Breast epithelium (tissue), 3 donors: ENCODE measurements around the gene NCAM2.

Experiments
- POLR2A ChIP-seq: fragments of 450-650 bp; IDR thresholded peaks from one replicate; pipeline ENCODE4 v1.6.1; 2016; ENCODE audit warnings: antibody characterized with exemption, mild to moderate bottlenecking, moderate library complexity
- POLR2AphosphoS5 ChIP-seq, 3 donors: sonication (generic); formaldehyde crosslinking; IDR thresholded peaks; one replicate each; pipeline ENCODE4 v1.6.1; 2017; ENCODE audit warnings: antibody characterized with exemption in 3 of 3
- TF ChIP-seq, protein P1 (sequence below), 3 donors: fragments of 450-650 bp; IDR thresholded peaks; one replicate each; pipeline ENCODE4 v1.5.1; 2016 to 2017; ENCODE audit warnings: antibody characterized with exemption in 3 of 3, mild to moderate bottlenecking in 3 of 3, moderate library complexity in 3 of 3

GRCh38 chr21:21122680-21123079 lies 124.5 kb downstream of the NCAM2 start:
- TF ChIP-seq, protein P1, sequence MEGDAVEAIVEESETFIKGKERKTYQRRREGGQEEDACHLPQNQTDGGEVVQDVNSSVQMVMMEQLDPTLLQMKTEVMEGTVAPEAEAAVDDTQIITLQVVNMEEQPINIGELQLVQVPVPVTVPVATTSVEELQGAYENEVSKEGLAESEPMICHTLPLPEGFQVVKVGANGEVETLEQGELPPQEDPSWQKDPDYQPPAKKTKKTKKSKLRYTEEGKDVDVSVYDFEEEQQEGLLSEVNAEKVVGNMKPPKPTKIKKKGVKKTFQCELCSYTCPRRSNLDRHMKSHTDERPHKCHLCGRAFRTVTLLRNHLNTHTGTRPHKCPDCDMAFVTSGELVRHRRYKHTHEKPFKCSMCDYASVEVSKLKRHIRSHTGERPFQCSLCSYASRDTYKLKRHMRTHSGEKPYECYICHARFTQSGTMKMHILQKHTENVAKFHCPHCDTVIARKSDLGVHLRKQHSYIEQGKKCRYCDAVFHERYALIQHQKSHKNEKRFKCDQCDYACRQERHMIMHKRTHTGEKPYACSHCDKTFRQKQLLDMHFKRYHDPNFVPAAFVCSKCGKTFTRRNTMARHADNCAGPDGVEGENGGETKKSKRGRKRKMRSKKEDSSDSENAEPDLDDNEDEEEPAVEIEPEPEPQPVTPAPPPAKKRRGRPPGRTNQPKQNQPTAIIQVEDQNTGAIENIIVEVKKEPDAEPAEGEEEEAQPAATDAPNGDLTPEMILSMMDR (IDR thresholded peaks at IDR 0.05), result no peak
- TF ChIP-seq POLR2A, result no peak
- no peak for TF ChIP-seq POLR2AphosphoS5 (IDR thresholded peaks at IDR 0.05)
